ENCODE data around the gene ITGB6. TPM values are rescaled to one million over a fixed set of nuclear protein-coding genes. Genes with fewer than 3 reads are reported as not detected.

The ITGB6 gene
- total and polyA plus RNA-seq, 2 of the 4 experiments (the other 2 are of a cell fraction), result under 0.01 TPM; not detected in 1

GRCh38 chr2:160061533-160061932 is 138.5 kb downstream of the ITGB6 start:
- no peak overlapping the region for H3K23ac ChIP-seq (ENCODE audit: low read depth, low read length)
- no peak overlapping the region for H3K9ac ChIP-seq (ENCODE audit: low read depth, low read length)
- H2BK15ac ChIP-seq (ENCODE audit: low read depth, low read length), result no peak overlapping the region
- H2AK5ac ChIP-seq (ENCODE audit: low read depth, low read length), result no peak overlapping the region
- no peak overlapping the region for H4K91ac ChIP-seq (ENCODE audit: insufficient read depth, low read depth, low read length)
- no peak overlapping the region for H3K56ac ChIP-seq (ENCODE audit: extremely low read depth, insufficient read depth, low read length)
- no peak overlapping the region for H3K14ac ChIP-seq (replicated peaks; ENCODE audit: low read depth, low read length)
- H2BK5ac ChIP-seq (ENCODE audit: low read depth, low read length, poor library complexity, severe bottlenecking), result no peak overlapping the region
- no peaks in the 10 kb centered on the region for H3K9me3 ChIP-seq (ENCODE audit: control insufficient read depth, insufficient read depth, low read length)
- TF ChIP-seq, protein P1, sequence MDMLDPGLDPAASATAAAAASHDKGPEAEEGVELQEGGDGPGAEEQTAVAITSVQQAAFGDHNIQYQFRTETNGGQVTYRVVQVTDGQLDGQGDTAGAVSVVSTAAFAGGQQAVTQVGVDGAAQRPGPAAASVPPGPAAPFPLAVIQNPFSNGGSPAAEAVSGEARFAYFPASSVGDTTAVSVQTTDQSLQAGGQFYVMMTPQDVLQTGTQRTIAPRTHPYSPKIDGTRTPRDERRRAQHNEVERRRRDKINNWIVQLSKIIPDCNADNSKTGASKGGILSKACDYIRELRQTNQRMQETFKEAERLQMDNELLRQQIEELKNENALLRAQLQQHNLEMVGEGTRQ (IDR thresholded peaks at IDR 0.05; ENCODE audit: low read depth, low read length), result no peak
- no peak for TF ChIP-seq MAZ (IDR thresholded peaks at IDR 0.05; ENCODE audit: borderline replicate concordance, low read depth, low read length)
- no peak for TF ChIP-seq CEBPB (IDR thresholded peaks at IDR 0.05; ENCODE audit: low read depth, low read length)
- no peak for TF ChIP-seq ELK1 (IDR thresholded peaks at IDR 0.05; ENCODE audit: borderline replicate concordance, low read depth, low read length)
- TF ChIP-seq NFE2L2 (IDR thresholded peaks at IDR 0.05; ENCODE audit: low read depth, low read length), result no peak
- TF ChIP-seq SMC3 (IDR thresholded peaks at IDR 0.05; ENCODE audit: low read depth, low read length), result no peak
- TF ChIP-seq MAFK (IDR thresholded peaks at IDR 0.05; ENCODE audit: low read depth, low read length), result no peak
- no peak for TF ChIP-seq RFX5 (IDR thresholded peaks at IDR 0.05; ENCODE audit: low read depth, low read length)
- DNase-seq, result no peak
- intact Hi-C loops (cut with micrococcal nuclease), result no loop called here
- H4K5ac ChIP-seq (ENCODE audit: low read depth, low read length), result no peak overlapping the region
- no peak overlapping the region for H4K8ac ChIP-seq (ENCODE audit: low read depth in 2 of 2, low read length in 2 of 2)
- H4K20me1 ChIP-seq (ENCODE audit: insufficient read depth, low read length), result no peaks in the 10 kb centered on the region
- H3K18ac ChIP-seq (ENCODE audit: low read depth, low read length), result no peak overlapping the region
- no peak overlapping the region for H2BK20ac ChIP-seq (ENCODE audit: low read depth, low read length)
- no peak overlapping the region for H3K4ac ChIP-seq (ENCODE audit: low read depth, low read length)
- H3K27ac ChIP-seq (ENCODE audit: insufficient read depth, low read length), result no peak overlapping the region
- H3K9me1 ChIP-seq (ENCODE audit: insufficient read depth, low read length), result no peaks in the 10 kb centered on the region
- 20% methylated on average over 2 of the region's 18 CpGs; no CpG with 5 or more reads in 1 of the 2 experiments for WGBS, 2 experiments (ENCODE audit: extremely low coverage in 2 of 2, insufficient read length in 1 of 2)
- in situ Hi-C loops (cut with MboI; ENCODE audit: low sequenced_read_pairs), result no loop called here
- peaks cover 24% of the 10 kb centered on the region for H3K27me3 ChIP-seq (ENCODE audit: control insufficient read depth, insufficient read depth, low read length)
- no peaks in the 10 kb centered on the region for H3K79me1 ChIP-seq (ENCODE audit: low read depth in 1 of 2, low read length in 2 of 2)
- peak overlapping the region; percentile 59 for H3K4me3 ChIP-seq (ENCODE audit: insufficient read depth, low read depth, low read length)
- BruUV-seq (replicated peaks), result no TSS peak
- H3K36me3 ChIP-seq (ENCODE audit: control insufficient read depth, insufficient read depth, low read length), result no peaks in the 10 kb centered on the region
- H3K4me2 ChIP-seq (ENCODE audit: low read depth, low read length), result peak overlapping the region; percentile 69; the same call in 1 of the 2 replicates
- H2AK9ac ChIP-seq (replicated peaks; ENCODE audit: low read depth, low read length, poor library complexity), result no peak overlapping the region
- dilution Hi-C loops (cut with HindIII; ENCODE audit: low sequenced_read_pairs, unreplicated experiment), result no loop called here
- CTCF ChIA-PET, result no interaction called here
- no peak for ATAC-seq (ENCODE audit: low read depth)
- POLR2A ChIA-PET (ENCODE audit: unreplicated experiment), result no interaction called here
- H2AFZ ChIP-seq (replicated peaks; ENCODE audit: low read length, poor library complexity), result peak overlapping the region; percentile 63
- H3K4me1 ChIP-seq (ENCODE audit: control insufficient read depth, insufficient read depth, low read length), result no peaks in the 10 kb centered on the region
- H2BK120ac ChIP-seq (ENCODE audit: low read depth, low read length), result no peak overlapping the region
